Measurements from ENCODE around the gene SKA2. TPM values are rescaled to one million over a fixed set of nuclear protein-coding genes. Genes with fewer than 3 reads are reported as not detected.
"Not testable (repeated sequence)": the region's sequence is repeated elsewhere in the genome, so short reads cannot be mapped to it uniquely, and the experiment has no call there.

Gene SKA2, protein sequence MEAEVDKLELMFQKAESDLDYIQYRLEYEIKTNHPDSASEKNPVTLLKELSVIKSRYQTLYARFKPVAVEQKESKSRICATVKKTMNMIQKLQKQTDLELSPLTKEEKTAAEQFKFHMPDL
- polyA plus RNA-seq (ENCODE audit: insufficient read length) = 31.1 TPM

- peak; percentile 55 for DNase-seq (ENCODE audit: low read depth)
These were observed at the start of gene SKA2 for GRCh38 chr17:59154721-59155438. TSS of gene SKA2 (minus strand) at chr17:59155186. CDS start at chr17:59155163, 23 bp downstream.

GRCh38 chr17:59202320-59202719 lies 47.3 kb upstream of the SKA2 start:
- DNase-seq (ENCODE audit: low read depth) = no peak

- DNase-seq (ENCODE audit: low read depth) = no peak
These were observed 44.4 kb upstream of the SKA2 start for GRCh38 chr17:59199398-59199797.

DNA sequence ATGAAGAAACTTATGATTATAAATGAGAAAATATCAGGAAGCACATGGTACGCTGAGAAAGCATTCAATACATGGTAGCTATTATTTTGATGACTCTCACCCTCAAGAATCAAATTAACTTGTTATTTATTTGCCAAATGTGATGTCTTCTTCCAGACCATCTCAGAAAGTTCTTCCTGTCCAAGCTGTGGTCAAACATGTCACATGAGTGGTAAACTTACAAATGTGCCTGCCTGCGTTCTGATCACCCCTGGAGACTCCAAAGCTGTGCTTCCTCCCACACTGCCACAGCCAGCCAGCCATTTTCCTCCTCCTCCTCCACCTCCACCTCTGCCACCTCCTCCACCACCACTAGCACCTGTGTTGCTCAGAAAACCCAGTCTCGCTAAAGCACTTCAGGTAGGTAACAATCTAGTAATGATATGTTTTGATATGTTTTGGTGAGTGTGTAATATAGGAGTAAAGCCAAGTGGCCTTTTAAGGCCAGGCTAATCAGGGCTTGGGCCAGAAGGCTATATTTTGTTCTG lies 38.4 kb upstream of the SKA2 start:
- no peak for DNase-seq (ENCODE audit: low read depth)

- no peak for DNase-seq (ENCODE audit: low read depth)
These were observed 35.8 kb upstream of the SKA2 start for GRCh38 chr17:59190806-59191205.

DNA sequence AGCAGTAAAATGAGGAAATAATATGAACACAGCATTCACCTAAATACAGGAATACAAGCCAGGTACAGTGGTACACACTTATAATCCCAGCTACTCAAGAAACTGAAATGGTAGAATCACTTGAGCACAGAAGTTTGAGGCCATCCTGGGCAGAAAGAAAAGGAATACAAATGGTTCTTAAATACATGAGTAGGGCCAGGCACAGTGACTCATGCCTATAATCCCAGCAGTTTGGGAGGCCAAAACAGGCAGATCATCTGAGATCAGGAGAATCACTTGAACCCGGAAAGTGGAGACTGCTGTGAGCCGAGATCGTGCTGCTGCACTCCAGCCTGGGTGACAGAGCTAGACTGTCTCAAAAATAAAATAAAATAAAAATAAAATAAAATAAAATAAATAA lies 31.9 kb upstream of the SKA2 start:
- no peak for DNase-seq (ENCODE audit: low read depth)

DNA sequence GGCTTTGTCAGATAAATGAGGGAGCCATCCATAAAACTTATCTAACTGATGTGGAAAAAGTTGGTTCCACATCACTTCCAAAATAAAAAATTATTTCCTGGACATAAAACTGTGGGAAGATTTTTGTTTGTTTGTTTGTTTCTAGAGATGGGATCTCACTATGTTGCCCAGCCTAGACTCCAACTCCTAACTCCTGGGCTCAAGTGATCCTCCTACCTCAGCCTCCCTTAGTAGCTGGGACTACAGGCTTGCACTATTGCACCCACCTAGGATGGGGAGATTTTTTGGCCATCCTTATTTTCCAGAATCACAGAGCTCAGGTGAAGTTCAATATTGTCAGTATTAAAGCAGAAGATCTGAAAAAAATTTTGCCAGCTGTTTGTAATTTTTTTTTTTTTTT lies 31.0 kb upstream of the SKA2 start:
- no peak for DNase-seq (ENCODE audit: low read depth)

GRCh38 chr17:59181481-59181880 lies 26.5 kb upstream of the SKA2 start:
- DNase-seq (ENCODE audit: low read depth) = no peak

DNA sequence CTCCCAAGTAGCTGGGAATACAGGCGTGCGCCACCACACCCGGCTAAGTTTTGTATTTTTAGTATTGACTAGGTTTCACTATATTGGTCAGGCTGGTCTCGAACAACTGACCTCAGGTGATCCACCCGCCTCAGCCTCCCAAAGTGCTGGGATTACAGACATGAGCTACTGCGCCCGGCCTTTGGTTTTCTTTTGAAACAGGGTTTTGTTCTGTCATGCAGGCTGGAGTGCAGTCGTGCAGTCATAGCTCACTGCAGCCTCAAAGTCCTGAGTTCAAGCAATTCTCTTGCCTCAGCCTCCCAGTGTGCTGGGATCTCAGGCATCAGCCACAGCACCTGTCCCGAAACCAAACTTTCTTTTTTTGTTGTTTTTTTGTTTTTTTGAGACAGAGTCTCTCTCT lies 25.6 kb upstream of the SKA2 start:
- DNase-seq (ENCODE audit: low read depth) = no peak

- DNase-seq (ENCODE audit: low read depth) = not testable (repeated sequence)
These were observed 24.6 kb upstream of the SKA2 start for GRCh38 chr17:59179601-59180000.

- DNase-seq (ENCODE audit: low read depth) = no peak
These were observed 23.4 kb upstream of the SKA2 start for GRCh38 chr17:59178266-59178985.

- no peak for DNase-seq (ENCODE audit: low read depth)
These were observed 20.1 kb upstream of the SKA2 start for GRCh38 chr17:59175076-59175475.

DNA sequence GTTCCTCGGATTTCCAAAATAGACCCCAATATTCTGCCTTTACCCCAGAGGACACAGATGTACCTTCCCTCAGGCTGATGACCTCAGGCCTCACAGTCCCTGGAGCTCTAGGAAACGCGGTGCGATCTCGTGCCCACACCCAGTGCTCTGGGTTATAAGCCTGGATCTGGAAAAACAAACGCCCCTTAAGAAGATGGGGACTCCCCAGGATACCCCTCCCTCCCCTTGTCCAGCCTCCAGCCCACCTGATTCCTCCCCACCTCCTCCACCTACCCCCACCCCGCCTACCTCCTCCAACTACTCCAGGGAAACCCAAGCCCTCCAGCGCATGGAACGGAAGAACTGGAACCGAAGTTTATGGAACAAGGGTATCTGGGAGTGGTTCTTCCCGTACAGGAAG lies 19.7 kb upstream of the SKA2 start:
- no peak for DNase-seq (ENCODE audit: low read depth)

- DNase-seq (ENCODE audit: low read depth) = no peak
These were observed 17.5 kb upstream of the SKA2 start for GRCh38 chr17:59172436-59173004.

DNA sequence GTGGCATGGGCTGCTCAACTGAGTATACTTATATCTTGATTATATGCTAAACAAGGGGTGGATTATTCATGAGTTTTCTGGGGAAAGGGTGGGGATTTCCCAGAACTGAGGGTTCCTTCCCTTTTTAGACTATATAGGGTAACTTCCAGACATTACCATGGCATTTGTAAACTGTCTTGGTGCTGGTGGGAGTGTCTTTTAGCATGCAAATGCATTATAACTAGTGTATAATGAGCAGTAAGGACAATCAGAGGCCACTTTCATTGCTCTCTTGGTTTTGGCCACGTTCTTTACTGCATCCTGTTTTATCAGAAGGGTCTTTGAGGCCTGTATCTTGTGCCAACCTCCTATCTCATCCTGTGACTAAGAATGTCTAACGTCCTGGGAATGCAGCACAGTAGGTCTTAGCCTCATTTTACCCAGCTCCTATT lies 12.6 kb upstream of the SKA2 start:
- DNase-seq (ENCODE audit: low read depth) = no peak

- no peak for DNase-seq (ENCODE audit: low read depth)
These were observed 11.0 kb upstream of the SKA2 start for GRCh38 chr17:59165933-59166342.

GRCh38 chr17:59161477-59161876 lies 6.5 kb upstream of the SKA2 start:
- DNase-seq (ENCODE audit: low read depth) = no peak

- DNase-seq (ENCODE audit: low read depth) = no peak
These were observed 5.4 kb upstream of the SKA2 start for GRCh38 chr17:59160157-59161025.

GRCh38 chr17:59155439-59156177 lies 622 bp upstream of the SKA2 start, which contains the start of gene PRR11:
TSS of gene PRR11 (plus strand) at chr17:59155746. CDS start at chr17:59169753, 14,007 bp downstream.
- peak; percentile 100 for DNase-seq (ENCODE audit: low read depth)

- no peak for DNase-seq (ENCODE audit: low read depth)
These were observed 680 bp downstream of the SKA2 start for GRCh38 chr17:59154292-59154720.

Measured in forelimb muscle (tissue), 1 donor.